GM18868 (cell line): ENCODE measurements around the gene PI4KA.
"Not testable (repeated sequence)": the region's sequence is repeated elsewhere in the genome, so short reads cannot be mapped to it uniquely, and the experiment has no call there.

ENCODE experiments used
- ATAC-seq: cut with Tn5 transposase; IDR thresholded peaks from one replicate; pipeline ENCODE4 v1.9.1; 2021; ENCODE audit warnings: mild to moderate bottlenecking, moderate library complexity; ENCODE audit not compliant: unreplicated experiment

The PI4KA gene

GRCh38 chr22:20702175-20702545, 156.5 kb downstream of the PI4KA start:
- ATAC-seq = peak; percentile 11

DNA sequence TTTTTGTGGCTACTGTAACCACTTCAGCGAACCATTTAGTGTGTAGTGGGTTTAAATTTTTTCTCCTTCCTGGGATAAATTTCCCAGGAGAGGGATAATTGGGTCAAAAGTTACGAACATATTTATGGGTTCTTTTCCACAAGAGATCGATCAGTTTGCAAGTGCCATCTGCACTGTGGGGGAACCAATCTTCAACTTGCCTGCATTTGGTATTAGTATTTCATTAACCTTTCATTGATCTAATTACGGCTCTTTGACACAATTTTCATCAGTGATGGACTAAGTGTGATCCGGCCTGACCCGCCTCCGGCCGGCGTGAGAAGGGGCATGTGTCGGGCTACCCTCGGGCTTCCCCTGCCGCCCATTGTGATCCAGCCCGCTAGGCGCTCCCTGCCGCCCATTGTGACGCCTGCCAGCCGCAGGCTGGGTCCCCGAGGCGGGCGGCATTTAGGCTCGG, 156.9 kb downstream of the PI4KA start:
- ATAC-seq = peak; percentile 4

DNA sequence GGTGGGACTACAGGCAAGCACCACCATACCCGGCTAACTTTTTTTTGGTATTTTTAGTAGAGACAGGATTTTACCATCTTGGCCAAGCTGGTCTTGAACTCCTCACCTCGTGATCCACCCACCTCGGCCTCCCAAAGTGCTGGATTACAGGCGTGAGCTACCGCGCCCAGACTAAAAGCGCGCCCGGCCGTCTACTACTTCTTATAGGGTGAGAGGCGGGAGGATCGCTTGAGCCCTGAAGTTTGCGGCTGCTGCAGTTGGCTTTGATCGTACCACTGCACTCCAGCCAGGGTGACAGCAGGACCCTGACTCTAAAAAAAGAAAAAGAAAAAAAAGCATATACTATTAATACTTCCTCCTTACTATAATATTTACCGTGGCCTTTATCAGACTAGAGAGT, 158.3 kb downstream of the PI4KA start:
- ATAC-seq = not testable (repeated sequence)

GRCh38 chr22:20699856-20700255, 158.8 kb downstream of the PI4KA start:
- not testable (repeated sequence) for ATAC-seq

GRCh38 chr22:20697481-20698113, 161.0 kb downstream of the PI4KA start:
- ATAC-seq = peak; percentile 41

- not testable (repeated sequence) for ATAC-seq
These were observed 162.6 kb downstream of the PI4KA start for GRCh38 chr22:20696056-20696455.

DNA sequence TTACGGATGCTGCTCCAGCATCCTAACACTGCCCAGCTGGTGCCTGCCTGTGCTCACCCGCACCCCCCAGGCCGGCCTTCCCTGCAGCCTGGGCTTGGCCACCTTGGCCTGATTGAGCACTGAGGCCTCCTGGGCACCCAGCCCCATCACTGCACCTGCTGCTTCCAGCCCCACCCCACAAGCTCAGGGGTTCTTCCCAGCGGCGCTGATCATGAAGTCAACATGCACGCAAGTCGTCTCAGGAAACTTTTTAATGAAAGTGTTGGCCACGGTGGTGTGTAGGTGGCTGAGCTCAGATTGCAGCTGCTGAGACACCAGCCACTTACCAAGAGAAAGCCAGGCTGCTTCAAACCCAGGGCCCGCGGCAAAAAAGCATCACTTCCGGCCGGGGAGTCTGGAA, 163.4 kb downstream of the PI4KA start:
- ATAC-seq = not testable (repeated sequence)

DNA sequence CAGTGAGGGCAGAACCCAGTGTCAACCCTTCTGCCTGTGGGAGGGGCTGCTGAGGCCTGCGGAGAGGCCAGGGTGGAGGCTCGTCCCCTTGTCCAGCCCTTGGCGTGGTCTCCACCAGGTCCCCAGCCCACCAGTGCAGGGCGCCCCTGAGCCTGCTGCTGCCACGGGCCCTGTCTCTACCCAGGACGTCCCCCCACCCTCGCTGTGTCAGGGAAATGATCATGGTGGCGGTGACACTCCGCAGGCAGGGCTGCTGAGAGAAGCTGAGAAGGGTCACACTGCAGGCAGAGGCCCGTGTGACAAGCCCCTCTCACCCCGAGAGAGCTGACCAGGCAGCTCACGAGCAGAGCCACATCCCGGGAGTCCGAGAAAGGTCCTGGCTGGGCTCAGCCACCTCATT, 164.4 kb downstream of the PI4KA start:
- not testable (repeated sequence) for ATAC-seq

- ATAC-seq = not testable (repeated sequence)
These were observed 165.7 kb downstream of the PI4KA start for GRCh38 chr22:20692926-20693325.

DNA sequence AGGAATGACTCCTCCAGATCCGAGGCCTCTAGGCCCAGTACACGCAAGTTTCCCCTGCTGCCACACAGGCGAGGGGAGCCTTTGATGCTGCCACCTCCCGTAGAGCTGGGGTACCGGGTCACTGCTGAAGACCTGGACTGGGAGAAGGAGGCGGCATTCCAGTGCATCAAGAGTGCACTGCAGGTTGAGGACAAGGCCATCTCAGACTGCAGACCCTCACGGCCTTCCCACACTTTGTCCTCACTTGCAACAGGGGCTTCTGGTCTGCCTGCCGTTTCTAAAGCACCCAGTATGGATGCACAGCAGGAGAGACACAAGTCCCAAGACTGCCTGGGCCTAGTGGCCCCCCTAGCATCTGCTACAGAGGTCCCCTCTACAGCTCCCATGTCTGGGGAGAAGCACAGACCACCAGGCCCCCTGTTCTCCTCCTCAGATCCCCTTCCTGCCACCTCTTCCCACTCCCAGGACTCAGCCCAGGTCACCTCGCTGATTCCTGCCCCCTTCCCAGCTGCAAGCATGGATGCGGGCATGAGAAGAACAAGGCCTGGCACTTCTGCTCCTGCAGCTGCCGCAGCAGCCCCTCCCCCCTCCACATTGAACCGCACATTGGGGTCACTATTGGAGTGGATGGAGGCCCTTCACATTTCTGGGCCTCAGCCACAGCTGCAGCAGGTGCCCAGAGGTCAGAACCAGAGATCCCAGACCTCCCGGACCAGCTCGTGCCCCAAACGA, 167.9 kb downstream of the PI4KA start:
- ATAC-seq = not testable (repeated sequence)

DNA sequence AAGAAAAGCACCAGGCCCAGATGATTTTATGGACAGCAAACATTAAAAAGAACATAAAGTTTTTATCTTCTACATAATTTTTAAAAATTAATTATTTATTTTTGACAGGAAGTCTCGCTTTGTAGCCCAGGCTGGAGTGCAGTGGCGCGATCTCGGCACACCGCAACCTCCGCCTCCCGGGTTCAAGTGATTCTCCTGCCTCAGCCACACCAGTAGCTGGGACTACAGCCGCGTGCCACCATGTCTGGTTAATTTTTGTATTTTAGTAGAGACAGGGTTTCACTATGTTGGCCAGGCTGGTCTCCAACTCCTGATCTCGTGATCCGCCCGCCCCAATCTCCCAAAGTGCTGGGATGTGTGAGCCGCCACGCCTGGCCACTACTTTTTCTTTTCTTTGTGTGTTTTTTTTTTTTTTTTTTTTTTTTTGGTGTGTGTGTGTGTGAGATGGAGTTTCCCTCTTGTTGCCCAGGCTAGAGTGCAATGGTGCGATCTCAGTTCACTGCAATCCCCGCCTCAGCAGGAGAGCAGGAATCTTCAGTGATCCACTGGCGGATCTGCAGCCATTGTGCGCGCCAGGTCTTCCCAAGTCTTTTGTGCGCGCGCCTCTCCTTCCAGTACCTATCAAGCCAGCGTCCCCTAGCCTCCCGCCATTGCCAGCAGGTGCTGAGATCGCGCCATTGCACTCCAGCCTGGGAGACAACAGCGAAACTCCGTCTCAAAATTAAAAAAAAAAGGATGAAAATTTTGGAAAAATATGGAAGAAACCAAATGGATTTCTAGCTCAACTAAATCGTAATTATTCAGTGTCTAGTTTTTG, 171.0 kb downstream of the PI4KA start:
- ATAC-seq = not testable (repeated sequence)

DNA sequence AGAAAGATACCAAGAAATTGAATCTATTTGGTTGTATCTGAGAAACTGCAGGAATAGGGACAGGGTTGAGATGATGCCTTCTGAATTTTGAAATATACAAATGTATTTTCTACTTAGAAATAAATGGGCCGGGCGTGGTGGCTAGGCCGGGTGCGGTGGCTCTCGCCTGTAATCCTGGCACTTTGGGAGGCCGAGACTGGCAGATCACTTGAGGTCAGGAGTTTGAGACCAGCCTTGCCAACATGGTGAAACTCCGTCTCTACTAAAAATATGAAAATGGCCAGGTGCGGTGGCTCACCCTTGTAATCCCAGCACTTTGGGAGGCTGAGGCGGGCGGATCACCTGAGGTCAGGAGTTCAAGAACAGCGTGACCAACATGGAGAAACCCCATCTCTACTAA, 172.8 kb downstream of the PI4KA start:
- not testable (repeated sequence) for ATAC-seq

DNA sequence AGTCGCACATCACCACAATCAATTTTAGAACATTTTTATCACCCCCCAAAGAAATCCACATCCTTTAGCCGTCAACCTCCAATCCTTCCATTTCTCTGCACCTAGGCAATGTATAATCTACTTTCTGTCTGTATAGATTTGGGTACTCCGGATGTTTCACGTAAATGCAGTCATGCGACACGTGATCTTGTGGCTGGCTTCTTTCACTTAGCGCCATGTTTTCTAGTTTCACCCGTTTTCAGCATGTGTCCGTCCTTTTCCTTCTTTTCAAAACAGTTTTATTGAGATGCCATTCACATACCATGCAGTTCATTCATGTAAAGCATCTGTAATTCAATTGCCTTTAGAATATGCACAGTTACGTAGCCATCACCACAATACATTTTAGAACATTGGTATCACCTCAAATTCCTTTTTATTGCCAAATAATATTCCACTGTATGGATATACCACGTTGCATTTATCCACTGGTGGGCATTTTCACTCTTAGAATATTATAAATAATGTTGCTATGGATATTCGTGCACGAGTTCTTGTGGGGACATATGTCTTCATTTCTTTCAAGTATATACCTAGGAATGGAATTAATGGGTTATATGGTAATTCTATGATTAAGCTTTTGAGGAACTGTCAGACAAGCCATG, 179.7 kb downstream of the PI4KA start:
- not testable (repeated sequence) for ATAC-seq

DNA sequence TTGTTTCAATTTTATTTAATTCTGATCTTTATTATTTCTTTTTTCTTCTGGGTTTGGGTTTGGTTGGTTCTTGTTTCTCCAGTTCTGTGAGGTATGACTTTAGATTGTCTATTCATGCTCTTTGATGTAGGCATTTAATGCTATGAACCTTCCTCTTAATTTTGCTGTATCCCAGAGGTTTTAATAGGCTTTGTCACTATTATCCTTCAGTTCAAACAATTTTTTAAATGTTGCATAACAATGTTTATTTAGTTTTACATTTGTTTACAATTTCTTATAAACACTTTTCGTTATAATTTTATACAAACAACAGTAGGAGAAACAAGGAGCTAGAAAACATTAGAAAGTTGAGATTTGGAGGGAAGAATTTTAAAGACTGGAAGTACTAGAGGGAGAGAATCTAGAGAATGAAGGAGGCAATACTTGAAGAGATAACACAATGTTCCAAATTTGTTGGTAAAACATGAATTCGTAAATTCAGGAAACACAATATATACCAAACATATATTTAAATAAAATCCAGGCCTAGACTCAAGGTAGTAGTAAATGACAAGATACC, 180.8 kb downstream of the PI4KA start:
- no peak for ATAC-seq

- ATAC-seq = not testable (repeated sequence)
These were observed 183.0 kb downstream of the PI4KA start for GRCh38 chr22:20675613-20676012.

GRCh38 chr22:20674998-20675397, 183.6 kb downstream of the PI4KA start:
- ATAC-seq = no peak

DNA sequence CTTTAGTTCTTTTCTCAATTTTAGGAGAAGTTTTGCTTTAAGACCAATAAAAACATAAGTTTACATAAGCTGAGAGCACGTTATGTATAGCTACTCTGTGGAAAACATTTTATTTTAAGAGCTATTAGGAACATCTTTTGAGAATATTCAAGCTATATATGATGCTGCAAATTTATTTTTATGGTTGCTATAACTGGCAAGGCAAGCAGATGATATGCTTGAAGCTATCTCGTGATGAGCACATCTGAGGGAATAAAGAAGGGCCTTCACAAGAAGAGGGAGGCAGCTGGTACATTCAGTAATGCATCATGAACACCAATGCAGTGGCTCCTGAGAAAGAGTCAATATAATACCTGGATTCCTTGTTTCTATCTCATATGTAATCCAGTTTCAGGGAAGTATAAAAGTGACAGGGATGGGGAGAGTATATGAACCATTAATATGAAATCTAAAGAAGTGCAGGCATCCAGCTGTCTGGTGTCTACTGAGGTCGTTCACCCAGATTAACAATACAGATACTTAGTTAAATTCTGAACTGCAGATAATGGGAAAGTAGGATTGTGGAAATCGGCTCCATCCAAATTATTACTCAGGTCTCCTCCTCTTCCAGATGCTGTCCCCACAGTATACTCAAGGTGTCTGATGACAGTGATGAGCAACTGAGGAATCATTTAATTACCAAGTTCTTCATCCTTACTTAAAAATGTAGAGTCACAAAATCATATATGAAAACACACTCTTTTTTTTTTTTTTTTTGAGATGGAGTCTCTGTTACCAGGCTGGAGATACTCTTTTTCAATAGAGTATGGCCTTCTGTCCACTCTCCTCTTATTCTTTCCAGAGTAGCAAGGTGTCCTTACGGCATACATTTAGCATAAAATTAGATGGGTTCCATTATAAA, 185.1 kb downstream of the PI4KA start:
- no peak for ATAC-seq

- no peak for ATAC-seq
These were observed 185.9 kb downstream of the PI4KA start for GRCh38 chr22:20672732-20673131.

DNA sequence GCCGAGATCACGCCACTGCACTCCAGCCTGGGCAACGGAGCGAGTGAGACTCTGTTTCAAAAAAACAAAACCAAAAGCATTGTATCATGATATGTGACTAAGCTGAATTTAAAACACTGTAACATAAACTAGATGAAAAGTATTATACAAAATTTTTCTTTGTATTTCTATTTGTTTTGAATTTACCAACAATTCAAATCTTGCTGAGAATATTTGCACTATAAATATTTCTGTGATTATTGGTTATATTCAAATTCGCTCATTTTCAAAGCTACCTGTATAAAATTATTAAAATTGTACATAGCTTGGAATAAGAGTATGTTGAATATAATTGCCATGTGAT, 186.6 kb downstream of the PI4KA start:
- ATAC-seq = no peak
